ENCODE data around the gene FAM120AOS. TPM values are rescaled to one million over a fixed set of nuclear protein-coding genes. Genes with fewer than 3 reads are reported as not detected.
A peak's percentile ranks its signal among the peaks of the same experiment; 100 is the strongest.

Gene FAM120AOS
- total RNA-seq, 1 experiment from 2014 or later, result 27.8 TPM

DNA sequence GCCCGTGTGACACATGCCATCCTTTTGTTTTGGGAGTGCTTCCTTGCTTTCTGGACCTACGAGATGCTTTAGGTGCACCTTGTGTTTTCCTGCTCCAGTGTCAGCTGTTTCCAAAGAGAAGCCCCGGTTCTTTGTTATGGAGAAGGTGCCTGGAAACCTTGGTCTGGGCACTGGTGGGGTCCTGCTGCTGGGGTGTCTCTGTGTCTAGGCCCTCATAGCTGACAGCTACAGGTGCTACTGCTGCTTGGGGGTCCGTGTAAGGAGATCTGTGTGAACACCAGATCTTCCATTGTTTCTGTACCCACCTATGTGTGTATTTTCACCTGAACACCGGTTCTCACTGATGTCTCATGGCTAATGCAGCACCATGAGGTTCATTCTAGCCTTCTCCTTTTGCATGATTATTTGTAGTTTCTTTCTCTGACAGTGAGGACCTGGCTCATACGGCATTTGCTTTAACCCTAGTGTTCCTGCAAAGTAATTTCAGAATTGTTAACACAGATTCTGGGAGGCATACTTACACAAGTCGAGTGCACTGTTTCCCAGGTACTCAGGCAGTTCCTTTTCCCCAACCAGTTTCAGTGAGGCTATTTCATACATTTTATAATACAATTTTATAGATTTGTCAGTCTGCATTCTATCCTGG is 13.2 kb upstream of the FAM120AOS start:
- Histone ChIP-seq H3K9me3 (ENCODE audit: insufficient read depth, low read depth) (no peaks in the 10 kb centered on the region), H3K79me2 (ENCODE audit: low read depth) (peaks cover 100% of the 10 kb centered on the region), H3K9me2 (ENCODE audit: insufficient read depth) (no peaks in the 10 kb centered on the region), H3K36me3 (ENCODE audit: low read depth) (peaks cover 14% of the 10 kb centered on the region), H3K4me1 (replicated peaks; ENCODE audit: insufficient read depth) (peaks cover 13% of the 10 kb centered on the region; the same call in 1 of the 2 replicates), H3K27ac (peak overlapping the region; percentile 13; the same call in 1 of the 2 replicates), H2AFZ (no peak overlapping the region), H3K4me2 (no peak overlapping the region), H3K4me3 (no peak overlapping the region), H4K20me1 (ENCODE audit: insufficient read depth) (peaks cover 5% of the 10 kb centered on the region; the same call in 1 of the 2 replicates), H3K27me3 (ENCODE audit: insufficient read depth, low read depth) (no peaks in the 10 kb centered on the region), H3F3A (ENCODE audit: insufficient read depth, low read depth) (no peaks in the 10 kb centered on the region; the same call in 1 of the 2 replicates)
- intact Hi-C loops (cut with micrococcal nuclease; ENCODE audit: unreplicated experiment), result no loop called here
- no TSS peak for BruUV-seq (replicated peaks)
- DNase-seq, result no peak
- CTCF ChIA-PET, result no interaction called here
- POLR2A ChIA-PET (ENCODE audit: unreplicated experiment), result no interaction called here
- TF ChIP-seq, protein P1, sequence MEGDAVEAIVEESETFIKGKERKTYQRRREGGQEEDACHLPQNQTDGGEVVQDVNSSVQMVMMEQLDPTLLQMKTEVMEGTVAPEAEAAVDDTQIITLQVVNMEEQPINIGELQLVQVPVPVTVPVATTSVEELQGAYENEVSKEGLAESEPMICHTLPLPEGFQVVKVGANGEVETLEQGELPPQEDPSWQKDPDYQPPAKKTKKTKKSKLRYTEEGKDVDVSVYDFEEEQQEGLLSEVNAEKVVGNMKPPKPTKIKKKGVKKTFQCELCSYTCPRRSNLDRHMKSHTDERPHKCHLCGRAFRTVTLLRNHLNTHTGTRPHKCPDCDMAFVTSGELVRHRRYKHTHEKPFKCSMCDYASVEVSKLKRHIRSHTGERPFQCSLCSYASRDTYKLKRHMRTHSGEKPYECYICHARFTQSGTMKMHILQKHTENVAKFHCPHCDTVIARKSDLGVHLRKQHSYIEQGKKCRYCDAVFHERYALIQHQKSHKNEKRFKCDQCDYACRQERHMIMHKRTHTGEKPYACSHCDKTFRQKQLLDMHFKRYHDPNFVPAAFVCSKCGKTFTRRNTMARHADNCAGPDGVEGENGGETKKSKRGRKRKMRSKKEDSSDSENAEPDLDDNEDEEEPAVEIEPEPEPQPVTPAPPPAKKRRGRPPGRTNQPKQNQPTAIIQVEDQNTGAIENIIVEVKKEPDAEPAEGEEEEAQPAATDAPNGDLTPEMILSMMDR (conservative IDR thresholded peaks at IDR 0.05), result no peak
- no peak for TF ChIP-seq EZH2 (IDR thresholded peaks at IDR 0.05; ENCODE audit: low read depth)

DNA sequence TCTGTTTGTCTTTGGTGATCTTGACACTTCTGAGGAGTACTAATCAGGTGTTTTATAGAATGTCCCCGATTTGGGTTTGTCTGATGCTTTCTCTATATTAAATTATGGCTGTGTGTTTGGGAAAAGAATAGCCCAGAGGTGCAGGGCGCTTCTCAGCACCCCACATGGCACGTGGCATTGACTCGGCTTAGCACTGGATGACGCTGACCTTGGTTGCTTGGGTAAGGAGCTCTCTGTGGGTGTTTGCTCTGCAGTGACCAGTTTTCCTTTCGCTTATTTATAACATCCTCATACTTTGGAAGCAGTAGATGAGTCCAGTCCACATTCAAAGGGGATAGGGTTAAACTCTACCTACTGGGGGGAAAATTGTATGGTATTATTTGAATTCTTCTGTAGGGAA is 12.5 kb upstream of the FAM120AOS start:
- peaks cover 7% of the 10 kb centered on the region for H3K36me3 ChIP-seq (ENCODE audit: low read depth)
- peaks cover 13% of the 10 kb centered on the region; the same call in 1 of the 2 replicates for H3K4me1 ChIP-seq (replicated peaks; ENCODE audit: insufficient read depth)
- peaks cover 5% of the 10 kb centered on the region; the same call in 1 of the 2 replicates for H4K20me1 ChIP-seq (ENCODE audit: insufficient read depth)
- CTCF ChIA-PET, result no interaction called here
- intact Hi-C loops (cut with micrococcal nuclease; ENCODE audit: unreplicated experiment), result no loop called here
- BruUV-seq (replicated peaks), result no TSS peak
- no peak for TF ChIP-seq EZH2 (IDR thresholded peaks at IDR 0.05; ENCODE audit: low read depth)
- TF ChIP-seq, protein P1 (conservative IDR thresholded peaks at IDR 0.05), result no peak
- no peaks in the 10 kb centered on the region for H3F3A ChIP-seq (ENCODE audit: insufficient read depth, low read depth)
- no peak overlapping the region for H3K4me3 ChIP-seq
- POLR2A ChIA-PET (ENCODE audit: unreplicated experiment), result no interaction called here
- H3K9me2 ChIP-seq (ENCODE audit: insufficient read depth), result no peaks in the 10 kb centered on the region
- H3K9me3 ChIP-seq (ENCODE audit: insufficient read depth, low read depth), result no peaks in the 10 kb centered on the region
- H2AFZ ChIP-seq, result no peak overlapping the region
- no peaks in the 10 kb centered on the region for H3K27me3 ChIP-seq (ENCODE audit: insufficient read depth, low read depth)
- peaks cover 100% of the 10 kb centered on the region for H3K79me2 ChIP-seq (ENCODE audit: low read depth)
- no peak for DNase-seq
- no peak overlapping the region for H3K4me2 ChIP-seq
- H3K27ac ChIP-seq, result no peak overlapping the region

DNA sequence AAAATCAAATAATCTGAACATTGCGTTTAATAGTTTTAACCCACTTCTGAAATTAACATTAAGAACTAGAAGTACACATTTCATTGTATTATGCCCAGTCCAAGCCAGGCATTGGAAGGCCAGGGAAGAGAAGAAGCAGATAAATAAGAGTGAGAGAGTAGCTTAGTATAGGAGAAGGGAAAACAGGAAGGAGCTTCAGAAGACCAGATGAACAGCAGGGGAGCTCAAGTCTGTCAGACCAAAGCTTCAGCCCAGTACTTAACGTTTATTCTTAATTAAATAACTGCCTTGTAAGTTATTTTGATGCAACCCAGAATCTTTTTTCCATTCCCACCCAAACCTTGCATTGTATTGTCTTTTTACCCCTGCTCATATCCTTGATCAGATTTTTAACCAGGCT is 11.5 kb upstream of the FAM120AOS start:
- intact Hi-C loops (cut with micrococcal nuclease; ENCODE audit: unreplicated experiment), result no loop called here
- TF ChIP-seq, protein P1 (conservative IDR thresholded peaks at IDR 0.05), result no peak
- no peak for TF ChIP-seq EZH2 (IDR thresholded peaks at IDR 0.05; ENCODE audit: low read depth)
- Histone ChIP-seq H3F3A (ENCODE audit: insufficient read depth, low read depth) (no peaks in the 10 kb centered on the region), H2AFZ (no peak overlapping the region), H3K4me1 (replicated peaks; ENCODE audit: insufficient read depth) (peaks cover 13% of the 10 kb centered on the region; the same call in 1 of the 2 replicates), H3K79me2 (ENCODE audit: low read depth) (peaks cover 100% of the 10 kb centered on the region), H4K20me1 (ENCODE audit: insufficient read depth) (peaks cover 5% of the 10 kb centered on the region; the same call in 1 of the 2 replicates), H3K27me3 (ENCODE audit: insufficient read depth, low read depth) (no peaks in the 10 kb centered on the region), H3K27ac (peak overlapping the region; percentile 11; the same call in 1 of the 2 replicates), H3K4me2 (no peak overlapping the region), H3K36me3 (ENCODE audit: low read depth) (peaks cover 6% of the 10 kb centered on the region; the same call in 1 of the 2 replicates), H3K9me3 (ENCODE audit: insufficient read depth, low read depth) (no peaks in the 10 kb centered on the region; the same call in 1 of the 2 replicates), H3K4me3 (no peak overlapping the region), H3K9me2 (ENCODE audit: insufficient read depth) (no peaks in the 10 kb centered on the region)
- no peak for DNase-seq
- BruUV-seq (replicated peaks), result no TSS peak
- POLR2A ChIA-PET (ENCODE audit: unreplicated experiment), result no interaction called here
- CTCF ChIA-PET, result no interaction called here
